ENCODE measurements around the gene PHACTR1.

- no peak for TF ChIP-seq MEF2A (IDR thresholded peaks at IDR 0.05; ENCODE audit: borderline replicate concordance, low read depth)
- TF ChIP-seq, protein P1, sequence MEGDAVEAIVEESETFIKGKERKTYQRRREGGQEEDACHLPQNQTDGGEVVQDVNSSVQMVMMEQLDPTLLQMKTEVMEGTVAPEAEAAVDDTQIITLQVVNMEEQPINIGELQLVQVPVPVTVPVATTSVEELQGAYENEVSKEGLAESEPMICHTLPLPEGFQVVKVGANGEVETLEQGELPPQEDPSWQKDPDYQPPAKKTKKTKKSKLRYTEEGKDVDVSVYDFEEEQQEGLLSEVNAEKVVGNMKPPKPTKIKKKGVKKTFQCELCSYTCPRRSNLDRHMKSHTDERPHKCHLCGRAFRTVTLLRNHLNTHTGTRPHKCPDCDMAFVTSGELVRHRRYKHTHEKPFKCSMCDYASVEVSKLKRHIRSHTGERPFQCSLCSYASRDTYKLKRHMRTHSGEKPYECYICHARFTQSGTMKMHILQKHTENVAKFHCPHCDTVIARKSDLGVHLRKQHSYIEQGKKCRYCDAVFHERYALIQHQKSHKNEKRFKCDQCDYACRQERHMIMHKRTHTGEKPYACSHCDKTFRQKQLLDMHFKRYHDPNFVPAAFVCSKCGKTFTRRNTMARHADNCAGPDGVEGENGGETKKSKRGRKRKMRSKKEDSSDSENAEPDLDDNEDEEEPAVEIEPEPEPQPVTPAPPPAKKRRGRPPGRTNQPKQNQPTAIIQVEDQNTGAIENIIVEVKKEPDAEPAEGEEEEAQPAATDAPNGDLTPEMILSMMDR (IDR thresholded peaks at IDR 0.05), result no peak
- TF ChIP-seq, protein P2, sequence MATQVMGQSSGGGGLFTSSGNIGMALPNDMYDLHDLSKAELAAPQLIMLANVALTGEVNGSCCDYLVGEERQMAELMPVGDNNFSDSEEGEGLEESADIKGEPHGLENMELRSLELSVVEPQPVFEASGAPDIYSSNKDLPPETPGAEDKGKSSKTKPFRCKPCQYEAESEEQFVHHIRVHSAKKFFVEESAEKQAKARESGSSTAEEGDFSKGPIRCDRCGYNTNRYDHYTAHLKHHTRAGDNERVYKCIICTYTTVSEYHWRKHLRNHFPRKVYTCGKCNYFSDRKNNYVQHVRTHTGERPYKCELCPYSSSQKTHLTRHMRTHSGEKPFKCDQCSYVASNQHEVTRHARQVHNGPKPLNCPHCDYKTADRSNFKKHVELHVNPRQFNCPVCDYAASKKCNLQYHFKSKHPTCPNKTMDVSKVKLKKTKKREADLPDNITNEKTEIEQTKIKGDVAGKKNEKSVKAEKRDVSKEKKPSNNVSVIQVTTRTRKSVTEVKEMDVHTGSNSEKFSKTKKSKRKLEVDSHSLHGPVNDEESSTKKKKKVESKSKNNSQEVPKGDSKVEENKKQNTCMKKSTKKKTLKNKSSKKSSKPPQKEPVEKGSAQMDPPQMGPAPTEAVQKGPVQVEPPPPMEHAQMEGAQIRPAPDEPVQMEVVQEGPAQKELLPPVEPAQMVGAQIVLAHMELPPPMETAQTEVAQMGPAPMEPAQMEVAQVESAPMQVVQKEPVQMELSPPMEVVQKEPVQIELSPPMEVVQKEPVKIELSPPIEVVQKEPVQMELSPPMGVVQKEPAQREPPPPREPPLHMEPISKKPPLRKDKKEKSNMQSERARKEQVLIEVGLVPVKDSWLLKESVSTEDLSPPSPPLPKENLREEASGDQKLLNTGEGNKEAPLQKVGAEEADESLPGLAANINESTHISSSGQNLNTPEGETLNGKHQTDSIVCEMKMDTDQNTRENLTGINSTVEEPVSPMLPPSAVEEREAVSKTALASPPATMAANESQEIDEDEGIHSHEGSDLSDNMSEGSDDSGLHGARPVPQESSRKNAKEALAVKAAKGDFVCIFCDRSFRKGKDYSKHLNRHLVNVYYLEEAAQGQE (IDR thresholded peaks at IDR 0.05; ENCODE audit: low read depth, low read length), result no peak
- no peak for TF ChIP-seq USF1 (IDR thresholded peaks at IDR 0.05; ENCODE audit: borderline replicate concordance, low read depth)
- TF ChIP-seq RXRA (IDR thresholded peaks at IDR 0.05; ENCODE audit: borderline replicate concordance, low read depth), result no peak
- TF ChIP-seq TAF1 (IDR thresholded peaks at IDR 0.05; ENCODE audit: borderline replicate concordance, low read depth, low read length), result no peak
- TF ChIP-seq SIN3A (IDR thresholded peaks at IDR 0.05; ENCODE audit: borderline replicate concordance, low read depth, low read length), result no peak
Measured at GRCh38 chr6:13212096-13212495, 495.5 kb downstream of the PHACTR1 start.

All from SK-N-SH (cell line).